Esophagus squamous epithelium (tissue), 5 donors: ENCODE measurements around the gene MBNL3. TPM values are rescaled to one million over a fixed set of nuclear protein-coding genes. Genes with fewer than 3 reads are reported as not detected.

ENCODE experiments used
- DNase-seq: peaks from one replicate; lab custom pipeline; 2025; lab: John Stamatoyannopoulos, UW
- H3K27ac ChIP-seq, 4 donors: fragments of 200-600 bp; sonication (generic); one replicate each; pipeline ENCODE4 v1.5.1; 2016 to 2019; ENCODE audit warnings: mild to moderate bottlenecking in 1 of 4
- H3K27me3 ChIP-seq, 4 donors: fragments of 200-600 bp; sonication (generic); 1 replicate in 3 of 4; 2 replicates in 1 of 4; pipeline versions ENCODE4 v1.5.1 to v1.6.0; 2017 to 2021; ENCODE audit warnings: antibody characterized with exemption in 1 of 4
- H3K36me3 ChIP-seq, 3 donors: fragments of 200-600 bp; sonication (generic); one replicate each; pipeline ENCODE4 v1.5.1; 2016 to 2019
- H3K4me1 ChIP-seq, 3 donors: fragments of 200-600 bp; sonication (generic); one replicate each; pipeline ENCODE4 v1.5.1; 2017 to 2019
- H3K4me3 ChIP-seq, 4 donors: fragments of 200-600 bp; sonication (generic); 1 replicate in 3 of 4; 2 replicates in 1 of 4; pipeline ENCODE4 v1.5.1; 2016 to 2019; ENCODE audit warnings: mild to moderate bottlenecking in 2 of 4, moderate library complexity in 1 of 4
- H3K9me3 ChIP-seq, 3 donors: fragments of 200-600 bp; sonication (generic); one replicate each; pipeline ENCODE4 v1.5.1; 2016 to 2019
- CTCF ChIP-seq, 6 experiments: fragments of 450-650 bp in 4 of 6; fragments of 200-600 bp in 2 of 6; sonication (generic) in 2 of 6; IDR thresholded peaks; one replicate each; pipeline ENCODE4 v1.5.1; 2016 to 2019; ENCODE audit warnings: antibody characterized with exemption in 6 of 6, mild to moderate bottlenecking in 4 of 6, moderate library complexity in 4 of 6
- POLR2A ChIP-seq, 4 donors: fragments of 450-650 bp; IDR thresholded peaks; one replicate each; pipeline ENCODE4 v1.6.1; 2017; ENCODE audit warnings: antibody characterized with exemption in 4 of 4, mild to moderate bottlenecking in 4 of 4, moderate library complexity in 3 of 4
- WGBS, 2 donors: methylation state at CpG; one replicate each; pipeline ENCODE4 v1.1.5; 2018; 5-methylcytosine and 5-hydroxymethylcytosine counted together
- intact Hi-C: fragments of 100-400 bp; cut with DNase I; formaldehyde crosslinking; loops from one replicate; pipeline ENCODE4 v1.15.0; 2022
- total RNA-seq, 4 donors: library from RNA; depleted of rRNA; stranded (reverse); fragments of >200 nt; gene quantifications; one replicate each; pipeline ENCODE4 v1.1.0, GENCODE V29; 2016
- donor health status: DM: yes; HTN: yes; CAD: no.

Gene MBNL3
- total RNA-seq, 4 donors from 2014 or later, result 18.2 to 24.1 (median 22.1) TPM

- Histone ChIP-seq H3K4me3 (no peak overlapping the region), H3K36me3 (no peaks in the 10 kb centered on the region), H3K4me1 (peaks cover 0 to 14% (median 0%) of the 10 kb centered on the region in 3 donors), H3K9me3 (no peaks in the 10 kb centered on the region), H3K27ac (no peak overlapping the region), H3K27me3 (no peaks in the 10 kb centered on the region)
- no peak for DNase-seq
- TF ChIP-seq POLR2A (IDR thresholded peaks at IDR 0.05), result no peak
- TF ChIP-seq CTCF (IDR thresholded peaks at IDR 0.05), result no peak
- WGBS, 2 donors, result 78 to 97% methylated on average over 8 to 9 of the region's 9 CpGs
- intact Hi-C loops, result no loop called here
Measured at GRCh38 chrX:132406106-132406505, 82.7 kb downstream of the MBNL3 start.

- Histone ChIP-seq H3K9me3 (no peaks in the 10 kb centered on the region), H3K27me3 (no peaks in the 10 kb centered on the region), H3K27ac (no peak overlapping the region), H3K36me3 (no peaks in the 10 kb centered on the region), H3K4me3 (no peak overlapping the region), H3K4me1 (peaks cover 0 to 5% (median 0%) of the 10 kb centered on the region in 3 donors)
- DNase-seq, result no peak
- intact Hi-C loops, result no loop called here
- 68 to 83% methylated on average over 2 to 5 of the region's 5 CpGs for WGBS, 2 donors
- no peak for TF ChIP-seq POLR2A (IDR thresholded peaks at IDR 0.05)
- no peak for TF ChIP-seq CTCF (IDR thresholded peaks at IDR 0.05)
Measured at GRCh38 chrX:132404266-132404665, 84.6 kb downstream of the MBNL3 start.

GRCh38 chrX:132401935-132402334, 86.9 kb downstream of the MBNL3 start:
- H3K27ac ChIP-seq, result no peak overlapping the region
- H3K9me3 ChIP-seq, result no peaks in the 10 kb centered on the region
- intact Hi-C loops, result no loop called here
- DNase-seq, result no peak
- no peaks in the 10 kb centered on the region for H3K27me3 ChIP-seq
- H3K4me1 ChIP-seq, result peaks cover 0 to 5% (median 0%) of the 10 kb centered on the region in 3 donors
- no peaks in the 10 kb centered on the region for H3K36me3 ChIP-seq
- no peak overlapping the region for H3K4me3 ChIP-seq
- WGBS, 2 donors, result 40 to 71% methylated on average over 1 of the region's 1 CpG
- TF ChIP-seq POLR2A (IDR thresholded peaks at IDR 0.05) (no peak), CTCF (IDR thresholded peaks at IDR 0.05) (no peak)

GRCh38 chrX:132400706-132401105, 88.1 kb downstream of the MBNL3 start:
- no peaks in the 10 kb centered on the region for H3K36me3 ChIP-seq
- H3K4me3 ChIP-seq, result no peak overlapping the region
- TF ChIP-seq POLR2A (IDR thresholded peaks at IDR 0.05), result no peak
- no peak for TF ChIP-seq CTCF (IDR thresholded peaks at IDR 0.05)
- no peaks in the 10 kb centered on the region for H3K9me3 ChIP-seq
- 65 to 79% methylated on average over 1 of the region's 1 CpG for WGBS, 2 donors
- no peaks in the 10 kb centered on the region for H3K27me3 ChIP-seq
- no peak overlapping the region for H3K27ac ChIP-seq
- intact Hi-C loops, result no loop called here
- no peak for DNase-seq
- peaks cover 0 to 5% (median 0%) of the 10 kb centered on the region in 3 donors for H3K4me1 ChIP-seq

- intact Hi-C loops, result no loop called here
- 82 to 100% methylated on average over 1 to 2 of the region's 2 CpGs for WGBS, 2 donors
- no peaks in the 10 kb centered on the region for H3K27me3 ChIP-seq
Measured at GRCh38 chrX:132395645-132396044, 93.2 kb downstream of the MBNL3 start.

More at GRCh38 chrX:132395645-132396044, 93.2 kb downstream of the MBNL3 start:
- DNase-seq, result no peak
- no peaks in the 10 kb centered on the region for H3K9me3 ChIP-seq
- no peaks in the 10 kb centered on the region for H3K36me3 ChIP-seq
- no peak overlapping the region for H3K27ac ChIP-seq
- no peaks in the 10 kb centered on the region for H3K4me1 ChIP-seq
- H3K4me3 ChIP-seq, result no peak overlapping the region
- TF ChIP-seq CTCF (IDR thresholded peaks at IDR 0.05), result no peak
- no peak for TF ChIP-seq POLR2A (IDR thresholded peaks at IDR 0.05)
